H1 (cell line): ENCODE results near the gene PROZ. TPM values are rescaled to one million over a fixed set of nuclear protein-coding genes. Genes with fewer than 3 reads are reported as not detected.

ENCODE experiments used
- CREB1 ChIP-seq: IDR thresholded peaks from 2 replicates; pipeline ENCODE4 v1.6.1; 2012; ENCODE audit warnings: inconsistent platforms
- FOSL1 ChIP-seq: IDR thresholded peaks from 2 replicates; pipeline ENCODE4 v1.6.1; 2011; ENCODE audit warnings: mild to moderate bottlenecking, low read depth, low read length, moderate library complexity; ENCODE audit not compliant: insufficient read depth
- TAF1 ChIP-seq: IDR thresholded peaks from 2 replicates; pipeline ENCODE4 v1.6.1; 2011; ENCODE audit warnings: mild to moderate bottlenecking, low read depth, low read length
- polyA plus RNA-seq, 7 experiments: library from polyadenylated mRNA; depleted of rRNA in 3 of 7; stranded (reverse) in 5 of 7; unstranded in 2 of 7; fragments of >200 nt in 5 of 7; fragments of 200-250 nt in 2 of 7; gene quantifications; 1 replicate in 5 of 7; 2 replicates in 1 of 7; 4 replicates in 1 of 7; pipeline versions ENCODE4 v1.2.1 to v1.2.3, GENCODE V29; 2011 to 2013; ENCODE audit warnings: missing spikeins in 2 of 7, mixed read lengths in 2 of 7
- total RNA-seq: library from RNA; stranded (reverse); fragmentation: NEBNext Ultra II Directional; extraction: Animal tissue kit (Norgen Biotek cat#: 25700); gene quantifications from 2 replicates; pipeline ENCODE4 v1.2.1, GENCODE V29; 2021

The PROZ gene
- total and polyA plus RNA-seq, 2 of the 8 experiments (the other 6 are each of a cell fraction or from before 2014, with no cell fraction given): not detected

DNA sequence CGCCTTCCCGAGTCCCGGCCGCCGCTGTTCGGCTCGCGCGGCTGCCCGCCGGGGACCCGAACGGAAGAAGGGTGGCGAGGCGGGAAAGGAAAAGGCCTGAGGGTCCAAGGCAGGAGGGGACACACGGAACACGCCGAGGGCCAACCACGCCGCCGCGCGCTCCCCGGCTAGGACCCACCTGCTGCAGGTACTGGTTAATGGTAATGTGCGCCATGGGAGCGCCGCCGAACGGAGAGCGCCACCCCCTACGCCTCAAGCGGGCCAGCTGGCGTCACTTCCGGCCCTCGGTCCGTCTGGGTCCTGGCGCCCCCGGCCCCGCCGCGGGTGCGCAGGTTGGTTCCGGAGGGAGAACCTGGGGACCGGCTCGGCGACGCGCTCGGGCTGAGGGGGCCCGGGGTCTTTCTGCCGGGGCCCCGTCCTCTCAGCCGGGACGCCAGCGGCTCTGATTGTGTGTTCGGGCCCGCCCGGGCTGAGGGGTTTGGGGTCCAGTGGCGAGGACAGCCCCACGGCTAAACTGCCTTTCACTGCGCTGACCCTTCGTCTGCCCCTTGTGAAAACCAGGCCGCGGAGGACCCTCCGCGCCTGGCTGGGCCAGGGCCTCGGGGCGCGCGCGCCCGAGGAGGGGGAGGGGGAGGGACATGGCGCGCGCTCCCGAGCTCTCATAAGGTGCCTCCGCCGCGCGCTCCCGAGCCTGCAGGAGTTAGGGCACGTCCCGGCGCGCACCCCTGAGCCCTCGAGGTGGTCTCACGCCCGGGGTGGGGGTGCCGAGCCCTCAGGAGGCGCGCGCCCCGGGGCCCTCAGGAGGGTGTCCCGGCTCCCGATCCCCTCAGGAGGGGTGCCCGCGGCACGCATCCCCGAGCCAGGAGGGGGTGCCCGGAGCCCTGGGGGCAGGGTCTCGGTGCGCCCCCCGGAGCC, 50.2 kb downstream of the PROZ start, which contains the start of gene PCID2 (continued):
- peak; percentile 98 for TF ChIP-seq TAF1
- no peak for TF ChIP-seq FOSL1
- TF ChIP-seq CREB1: peak; percentile 95
